Measurements from ENCODE around the gene SETD2. TPM values are rescaled to one million over a fixed set of nuclear protein-coding genes. Genes with fewer than 3 reads are reported as not detected.

The SETD2 gene
- total and polyA plus RNA-seq, 2 donors (not counting 1 experiment from before 2014, with no cell fraction given), result 22.6 to 91.4 TPM

- Histone ChIP-seq H3K4me2 (replicated peaks; ENCODE audit: low read depth, low read length, poor library complexity, severe bottlenecking) (no peak overlapping the region), H3K36me3 (replicated peaks in 1 of 2; ENCODE audit: control extremely low read depth in 1 of 2, control insufficient read depth in 1 of 2, extremely low read depth in 1 of 2, insufficient read depth in 2 of 2, low read length in 1 of 2) (peaks cover 2 to 29% of the 10 kb centered on the region in 2 experiments), H3K4me1 (ENCODE audit: control insufficient read depth in 2 of 2, insufficient read depth in 2 of 2, low read length in 2 of 2) (no peaks in the 10 kb centered on the region), H3K27ac (ENCODE audit: low read length in 2 of 2) (no peak overlapping the region), H3K9me3 (ENCODE audit: control extremely low read depth in 1 of 3, control insufficient read depth in 2 of 3, insufficient read depth in 1 of 3, low read length in 2 of 3) (no peaks in the 10 kb centered on the region), H3K79me2 (ENCODE audit: control insufficient read depth, insufficient read depth, low read length) (peaks cover 72% of the 10 kb centered on the region), H3K4me3 (ENCODE audit: control extremely low read depth in 1 of 5, extremely low read depth in 1 of 5, insufficient read depth in 1 of 5, low read depth in 2 of 5, low read length in 4 of 5) (no peak overlapping the region), H3K27me3 (replicated peaks in 1 of 4; ENCODE audit: control extremely low read depth in 1 of 4, control insufficient read depth in 3 of 4, insufficient read depth in 4 of 4, low read length in 3 of 4) (no peaks in the 10 kb centered on the region), H4K20me1 (ENCODE audit: control insufficient read depth, insufficient read depth, low read length, poor library complexity, severe bottlenecking) (peaks cover 55% of the 10 kb centered on the region), H2AFZ (ENCODE audit: insufficient read depth, low read depth, low read length, poor library complexity, severe bottlenecking) (no peak overlapping the region), H3K9ac (ENCODE audit: low read length) (no peak overlapping the region)
- intact Hi-C loops (cut with micrococcal nuclease), result no loop called here
- ATAC-seq (ENCODE audit: low read depth), result no peak
- TF ChIP-seq EZH2 (IDR thresholded peaks at IDR 0.05; ENCODE audit: borderline replicate concordance, insufficient read depth, low read depth, low read length, poor library complexity, severe bottlenecking) (no peak), CTCF (IDR thresholded peaks at IDR 0.05) (no peak)
- no peaks in the 10 kb centered on the region for H3K27me3 Mint-ChIP-seq
- POLR2A ChIA-PET, result no interaction called here
- H3K27ac Mint-ChIP-seq, result no peak overlapping the region
- H3K4me1 Mint-ChIP-seq, result peaks cover 23% of the 10 kb centered on the region
- no peak overlapping the region for H3K4me3 Mint-ChIP-seq
- no peak for DNase-seq
- CTCF ChIA-PET, result interaction anchor here (0.7 to 0.8 kb wide), 2 partner anchors 15 to 28 kb away, joined by 3 read pairs; no protein-coding TSS in a partner anchor
- H3K9me3 Mint-ChIP-seq (ENCODE audit: insufficient read depth), result peaks cover 3% of the 10 kb centered on the region
These were observed 139.0 kb downstream of the SETD2 start for GRCh38 chr3:47024932-47025331.

GRCh38 chr3:47022641-47023071, 141.3 kb downstream of the SETD2 start:
- Histone ChIP-seq H3K79me2 (ENCODE audit: control insufficient read depth, insufficient read depth, low read length) (peaks cover 58% of the 10 kb centered on the region), H3K27ac (ENCODE audit: low read length in 2 of 2) (no peak overlapping the region), H3K4me1 (ENCODE audit: control insufficient read depth in 2 of 2, insufficient read depth in 2 of 2, low read length in 2 of 2) (peaks cover 10 to 12% of the 10 kb centered on the region in 2 donors), H3K4me3 (ENCODE audit: control extremely low read depth in 1 of 5, extremely low read depth in 1 of 5, insufficient read depth in 1 of 5, low read depth in 2 of 5, low read length in 4 of 5) (no peak overlapping the region), H3K4me2 (replicated peaks; ENCODE audit: low read depth, low read length, poor library complexity, severe bottlenecking) (no peak overlapping the region), H3K9me3 (ENCODE audit: control extremely low read depth in 1 of 3, control insufficient read depth in 2 of 3, insufficient read depth in 1 of 3, low read length in 2 of 3) (no peaks in the 10 kb centered on the region), H3K27me3 (replicated peaks in 1 of 4; ENCODE audit: control extremely low read depth in 1 of 4, control insufficient read depth in 3 of 4, insufficient read depth in 4 of 4, low read length in 3 of 4) (no peaks in the 10 kb centered on the region), H4K20me1 (ENCODE audit: control insufficient read depth, insufficient read depth, low read length, poor library complexity, severe bottlenecking) (peaks cover 52% of the 10 kb centered on the region), H3K9ac (ENCODE audit: low read length) (no peak overlapping the region), H3K36me3 (replicated peaks in 1 of 2; ENCODE audit: control extremely low read depth in 1 of 2, control insufficient read depth in 1 of 2, extremely low read depth in 1 of 2, insufficient read depth in 2 of 2, low read length in 1 of 2) (peaks cover 0 to 33% of the 10 kb centered on the region in 2 experiments), H2AFZ (ENCODE audit: insufficient read depth, low read depth, low read length, poor library complexity, severe bottlenecking) (no peak overlapping the region)
- intact Hi-C loops (cut with micrococcal nuclease), result no loop called here
- WGBS (ENCODE audit: insufficient coverage), result 100% methylated on average over 1 of the region's 1 CpG
- H3K4me1 Mint-ChIP-seq, result peaks cover 42% of the 10 kb centered on the region
- TF ChIP-seq EZH2 (IDR thresholded peaks at IDR 0.05; ENCODE audit: borderline replicate concordance, insufficient read depth, low read depth, low read length, poor library complexity, severe bottlenecking) (no peak), CTCF (IDR thresholded peaks at IDR 0.05) (no peak)
- ATAC-seq (ENCODE audit: low read depth) (no peak), DNase-seq (no peak)
- POLR2A ChIA-PET, result no interaction called here
- H3K27me3 Mint-ChIP-seq, result no peaks in the 10 kb centered on the region
- H3K4me3 Mint-ChIP-seq, result no peak overlapping the region
- CTCF ChIA-PET, result no interaction called here
- no peak overlapping the region for H3K27ac Mint-ChIP-seq
- peaks cover 3% of the 10 kb centered on the region for H3K9me3 Mint-ChIP-seq (ENCODE audit: insufficient read depth)

All from B cell (primary cell).